GM12874 (cell line): ENCODE data around the gene TTLL8.

Experiments
- CTCF ChIP-seq: IDR thresholded peaks from 2 replicates; pipeline ENCODE4 v1.5.1; 2011; ENCODE audit warnings: low read depth, mild to moderate bottlenecking, control low read depth, low read length, moderate library complexity; ENCODE audit not compliant: insufficient read depth

Gene TTLL8

GRCh38 chr22:50086526-50086925, 28.4 kb upstream of the TTLL8 start:
- TF ChIP-seq CTCF, result no peak

GRCh38 chr22:50085211-50085972, 27.3 kb upstream of the TTLL8 start, which contains the start of gene MLC1:
TSS of gene MLC1 (minus strand) at chr22:50085426. CDS start at chr22:50084902, 524 bp downstream.
- TF ChIP-seq CTCF, result no peak

DNA sequence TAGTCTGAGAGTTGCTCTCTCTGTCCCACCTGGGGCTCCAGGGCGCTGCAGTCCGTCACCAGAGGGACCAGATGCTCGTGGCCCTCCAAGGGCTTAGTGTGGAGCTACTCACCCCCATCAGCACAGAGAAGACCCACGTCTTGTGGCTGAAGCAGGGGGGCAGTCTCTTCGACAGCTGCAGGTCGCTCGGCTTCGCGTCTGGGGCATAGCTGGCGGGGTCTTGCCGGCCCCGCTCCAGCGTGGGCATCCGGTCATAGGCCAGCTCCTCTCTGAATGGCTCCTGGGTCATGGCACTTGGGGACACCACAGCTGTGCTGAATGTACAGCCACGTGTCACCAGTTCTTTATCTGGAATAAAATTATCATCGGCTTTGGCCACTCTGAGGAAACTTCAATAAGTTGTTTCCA, 26.5 kb upstream of the TTLL8 start:
- TF ChIP-seq CTCF, result no peak

DNA sequence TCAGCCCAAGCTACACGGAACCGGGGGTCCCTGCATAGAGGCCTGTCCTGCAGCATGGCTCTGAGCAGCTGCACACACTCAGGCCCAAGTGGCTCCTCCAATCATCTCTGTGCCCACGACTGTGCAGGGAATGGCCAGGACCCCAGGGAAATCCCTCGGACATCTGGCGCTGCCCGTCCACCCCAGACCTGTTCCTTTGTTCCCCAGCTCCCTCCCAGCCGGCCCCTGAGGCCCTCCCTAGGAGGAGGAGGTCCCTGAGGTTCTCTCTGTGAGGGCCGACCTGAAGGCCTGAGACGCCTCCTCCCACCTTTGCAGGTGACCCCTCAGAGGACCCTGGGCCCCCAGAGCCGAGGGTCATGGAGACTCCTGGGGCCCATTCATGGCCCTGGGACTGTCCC, 26.0 kb upstream of the TTLL8 start:
- no peak for TF ChIP-seq CTCF

- no peak for TF ChIP-seq CTCF
Measured at GRCh38 chr22:50083462-50084079, 25.5 kb upstream of the TTLL8 start.

- TF ChIP-seq CTCF, result no peak
Measured at GRCh38 chr22:50082961-50083461, 24.9 kb upstream of the TTLL8 start.

- TF ChIP-seq CTCF, result no peak
Measured at GRCh38 chr22:50082197-50082715, 24.2 kb upstream of the TTLL8 start.
